GM19372 (cell line): Measurements from ENCODE around the gene UMODL1.
"Not testable (repeated sequence)": the region's sequence is repeated elsewhere in the genome, so short reads cannot be mapped to it uniquely, and the experiment has no call there.

ENCODE experiments used
- ATAC-seq: cut with Tn5 transposase; IDR thresholded peaks from one replicate; pipeline ENCODE4 v1.9.1; 2021; ENCODE audit warnings: mild to moderate bottlenecking, low read depth, moderate library complexity; ENCODE audit not compliant: unreplicated experiment

The UMODL1 gene

DNA sequence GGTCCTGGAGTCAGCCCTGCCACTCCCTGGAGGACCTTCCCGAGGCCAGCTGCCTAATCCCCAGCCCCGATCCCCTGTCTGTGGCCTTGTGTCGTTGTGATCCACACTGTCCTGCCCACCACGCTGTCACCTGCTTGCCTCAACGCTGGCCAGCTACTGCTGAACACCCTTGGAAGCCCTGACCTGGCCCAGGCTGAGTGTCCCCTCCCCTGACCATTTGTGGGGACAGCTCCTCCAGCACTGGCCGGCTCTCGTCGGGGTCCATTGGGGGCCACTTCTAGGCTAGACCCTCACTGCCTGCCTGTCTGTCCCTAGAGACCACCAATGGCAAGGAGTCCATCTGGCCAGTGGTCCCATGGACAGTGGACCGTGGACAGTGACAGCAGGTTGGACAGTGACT, 12.0 kb upstream of the UMODL1 start:
- no peak for ATAC-seq

- ATAC-seq = no peak
Measured at GRCh38 chr21:42059721-42060120, 11.4 kb upstream of the UMODL1 start.

DNA sequence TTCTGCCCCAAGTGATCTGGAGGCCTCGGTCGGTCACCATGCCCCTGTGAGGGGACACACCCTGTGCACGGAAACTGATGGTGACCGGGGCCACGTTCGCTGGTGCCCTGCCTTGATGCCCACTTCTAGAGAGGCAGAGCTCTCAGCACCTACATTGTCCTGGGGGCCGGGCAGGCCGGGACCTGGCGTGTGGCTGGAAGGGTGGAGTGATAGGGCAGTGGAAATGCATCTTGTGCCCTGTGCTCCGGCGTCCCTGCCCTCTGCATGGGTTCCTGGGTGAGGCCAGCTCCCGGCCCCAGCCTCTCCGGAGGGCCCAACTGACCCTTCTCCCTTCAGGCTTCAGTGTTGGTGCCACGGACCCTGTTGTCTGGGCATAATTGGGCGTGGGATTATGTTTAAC, 11.0 kb upstream of the UMODL1 start:
- ATAC-seq = no peak

- peak; percentile 45 for ATAC-seq
Measured at GRCh38 chr21:42061195-42061985, 9.7 kb upstream of the UMODL1 start.

- ATAC-seq = no peak
Measured at GRCh38 chr21:42061986-42062235, 9.2 kb upstream of the UMODL1 start.

DNA sequence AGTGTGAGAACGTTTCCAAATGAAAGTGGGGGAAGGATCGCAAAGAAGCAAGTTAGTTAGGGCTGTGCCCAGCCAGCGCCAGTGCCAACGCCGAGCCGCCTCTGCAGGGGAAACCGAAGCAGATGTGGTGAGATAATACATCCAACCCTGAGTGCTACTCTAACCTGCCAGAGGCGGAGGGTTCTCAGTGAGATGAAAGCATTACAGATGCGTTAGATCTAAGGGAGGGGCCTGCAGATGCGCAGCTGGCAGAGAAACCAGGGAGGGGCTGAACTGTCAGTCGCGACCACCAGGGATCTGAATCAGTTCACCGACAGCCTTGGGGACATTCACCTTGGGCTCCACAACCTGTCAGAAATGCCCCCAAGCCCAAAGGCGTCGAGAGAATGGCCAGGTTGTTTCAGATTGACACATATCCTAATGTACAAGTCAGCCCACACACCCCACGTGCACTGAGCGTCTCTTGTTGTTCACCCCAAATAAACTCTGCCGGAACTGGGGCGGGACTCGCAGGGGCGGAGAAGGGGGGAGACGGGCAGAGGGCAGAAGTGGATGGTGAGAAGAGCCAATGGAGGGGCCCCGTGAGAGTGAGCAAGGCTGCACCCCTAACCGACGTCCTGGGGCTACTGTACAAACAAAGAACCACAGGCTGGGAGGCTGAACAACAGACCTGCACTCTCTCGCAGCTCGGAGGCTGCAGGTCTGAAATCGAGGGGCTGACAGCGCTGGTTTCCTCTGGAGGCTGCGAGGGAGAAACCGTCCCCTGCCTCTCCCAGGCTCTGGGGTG, 8.7 kb upstream of the UMODL1 start:
- peak; percentile 55 for ATAC-seq

- no peak for ATAC-seq
Measured at GRCh38 chr21:42063191-42063570, 7.9 kb upstream of the UMODL1 start.

DNA sequence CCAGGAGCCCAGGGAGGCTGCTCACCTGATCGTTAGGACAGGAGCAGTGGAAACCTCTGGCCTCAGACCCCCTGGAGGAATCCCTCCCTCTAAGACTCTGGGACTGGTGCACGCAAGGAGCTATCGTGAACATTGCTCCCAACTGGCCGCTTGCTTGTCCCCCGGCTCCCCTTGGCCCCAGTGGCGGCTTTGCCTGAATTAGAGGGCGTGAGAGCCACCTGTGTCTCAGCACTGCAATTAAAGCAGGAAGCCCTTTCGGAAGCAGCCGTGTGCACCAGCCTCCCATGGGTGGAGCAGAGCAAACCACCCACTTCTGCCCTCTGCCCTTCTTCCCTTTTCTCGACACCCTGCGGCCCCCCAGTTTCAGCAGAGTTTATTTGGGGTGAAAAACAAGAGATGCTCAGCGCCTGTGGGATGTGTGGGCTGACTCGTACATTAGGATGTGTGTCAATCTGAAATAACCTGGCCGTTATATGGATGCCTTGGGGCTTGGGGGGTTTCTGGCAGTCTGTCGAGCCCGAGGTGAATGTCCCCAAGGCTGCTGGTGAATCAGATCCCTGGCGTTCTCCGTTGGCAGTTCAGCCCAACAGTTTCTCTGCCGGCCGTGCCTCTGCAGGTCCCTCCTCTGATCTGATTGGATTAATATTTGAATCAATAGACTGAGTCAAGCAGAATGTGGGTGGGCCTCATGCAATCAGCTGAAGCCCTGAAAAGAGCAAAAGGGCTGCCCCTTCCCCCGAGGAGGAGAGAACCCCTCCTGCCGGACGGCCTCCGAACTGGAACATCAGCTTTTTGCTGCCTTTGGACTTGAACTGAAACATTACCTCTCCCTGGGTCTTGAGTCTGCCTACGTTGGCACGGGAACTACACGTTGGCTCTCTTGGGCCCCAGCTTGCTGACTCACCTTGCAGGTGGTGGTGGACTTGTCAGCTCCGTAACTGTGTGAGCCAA, 7.3 kb upstream of the UMODL1 start:
- ATAC-seq = no peak

DNA sequence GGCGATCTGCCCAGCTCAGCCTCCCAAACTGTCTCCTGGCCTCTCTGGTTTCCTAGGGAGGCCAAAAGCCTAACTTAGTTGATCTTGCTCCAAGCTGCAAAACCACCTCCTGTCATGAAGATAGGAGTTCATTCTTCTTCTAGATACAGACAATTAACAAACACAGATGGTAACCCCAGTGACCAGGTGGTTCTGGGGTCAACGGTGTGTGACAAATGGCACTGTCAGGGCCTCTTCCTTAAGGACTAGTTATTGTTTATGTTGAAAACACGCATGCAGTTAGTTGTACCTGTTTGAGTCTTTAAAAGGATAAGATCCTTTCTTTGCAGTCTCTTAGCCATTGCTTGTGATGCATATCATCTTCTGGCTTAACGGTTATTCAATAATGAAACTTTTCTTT, 4.6 kb upstream of the UMODL1 start:
- no peak for ATAC-seq

DNA sequence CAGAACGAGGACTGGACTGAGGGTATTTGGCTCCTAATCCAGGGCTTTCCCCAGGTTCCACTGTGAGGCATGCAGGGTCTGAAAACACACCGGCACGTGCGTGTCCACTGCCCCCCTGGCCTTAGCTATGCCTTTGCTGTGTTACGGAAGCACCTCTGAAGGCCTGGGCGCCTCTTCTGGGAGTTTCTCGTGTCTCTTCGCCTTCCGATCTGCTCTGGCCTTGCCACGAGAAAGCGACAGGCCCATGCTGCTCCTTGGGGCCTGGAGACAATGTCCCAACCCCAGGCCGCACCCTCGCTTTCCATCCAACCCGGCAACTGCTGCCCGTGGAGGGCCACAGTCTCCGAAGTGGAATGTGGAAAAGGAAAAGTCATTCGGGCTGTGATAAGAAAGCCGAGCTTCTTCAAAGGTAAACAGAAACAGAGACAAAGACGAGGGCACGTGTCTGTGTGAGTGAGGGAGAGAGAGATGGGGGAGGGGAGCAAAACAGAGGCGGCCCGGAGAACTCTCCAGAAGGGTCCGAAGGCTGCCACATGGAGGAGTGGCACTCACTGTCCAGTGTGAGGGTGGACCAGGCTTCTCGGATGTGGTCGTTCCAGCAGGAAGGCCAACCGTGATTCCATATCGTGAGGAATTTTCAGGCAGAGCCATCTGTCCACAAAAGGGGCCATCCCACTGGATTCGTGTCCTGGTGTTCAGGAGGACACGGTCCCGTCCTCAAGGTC, 3.4 kb upstream of the UMODL1 start:
- ATAC-seq = no peak

DNA sequence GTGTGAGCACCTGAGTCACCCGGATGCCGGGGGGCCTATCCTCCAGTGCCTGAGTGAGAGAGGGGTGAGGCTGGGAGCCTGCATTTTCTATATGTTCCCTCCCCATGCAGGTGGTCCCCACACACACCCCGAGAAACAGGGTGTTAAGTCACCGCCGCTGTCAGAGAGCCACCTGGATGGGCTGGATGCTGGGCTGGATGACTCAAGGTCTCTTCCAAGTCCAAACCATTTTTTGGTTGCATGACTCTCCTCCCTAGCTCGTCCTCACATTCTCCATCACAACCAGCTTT, 2.9 kb upstream of the UMODL1 start:
- no peak for ATAC-seq

- no peak for ATAC-seq
Measured at GRCh38 chr21:42068592-42068991, 2.5 kb upstream of the UMODL1 start.

GRCh38 chr21:42069327-42069726, 1.8 kb upstream of the UMODL1 start:
- ATAC-seq = no peak

GRCh38 chr21:42069843-42070242, 1.3 kb upstream of the UMODL1 start:
- no peak for ATAC-seq

DNA sequence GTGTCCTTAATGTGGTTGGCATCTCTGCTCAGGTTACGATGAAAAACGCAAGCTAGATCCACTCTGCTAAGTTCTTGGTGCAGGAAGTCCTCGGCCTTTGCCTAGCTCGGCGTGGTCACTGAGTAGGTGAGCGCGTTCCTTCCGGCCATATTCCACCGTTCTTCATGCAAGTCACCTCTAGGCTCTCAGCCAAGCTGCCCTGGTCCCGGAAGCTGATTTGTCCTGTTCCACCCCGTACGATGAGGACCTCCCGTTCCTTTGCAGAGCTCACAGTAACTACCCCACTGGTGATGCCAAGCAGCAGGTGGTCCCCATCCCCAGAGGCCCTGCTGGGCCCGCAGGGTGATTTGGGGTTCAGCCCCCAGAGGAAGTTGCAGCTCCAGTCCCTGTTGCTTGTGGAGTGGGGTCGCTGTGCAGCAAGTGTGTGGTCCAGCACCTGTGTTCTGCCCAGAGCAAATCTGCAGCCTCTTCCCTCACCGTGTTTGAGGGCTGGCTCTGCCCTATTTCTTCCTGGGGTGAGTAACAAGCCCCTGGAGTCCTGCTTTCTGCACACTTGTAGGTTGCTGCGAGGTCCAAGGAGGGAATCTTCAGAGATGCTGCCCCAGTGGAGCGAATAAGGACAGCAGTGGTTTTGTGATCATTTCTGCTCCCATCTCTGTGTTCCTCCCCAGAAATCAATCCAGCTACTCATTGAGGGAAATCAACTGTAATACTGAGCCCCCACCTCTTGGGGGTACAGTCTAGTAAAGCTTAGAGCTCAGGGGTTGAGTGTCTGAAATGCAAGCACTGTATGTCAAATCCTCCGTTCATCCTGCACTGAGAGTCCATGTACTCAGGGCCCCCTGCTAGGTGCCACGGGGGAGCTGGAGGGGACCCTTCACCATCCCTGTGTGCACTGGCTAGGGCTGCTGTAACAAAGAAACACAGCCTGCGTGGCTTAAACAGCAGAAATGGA, 2.3 kb downstream of the UMODL1 start:
- no peak for ATAC-seq

DNA sequence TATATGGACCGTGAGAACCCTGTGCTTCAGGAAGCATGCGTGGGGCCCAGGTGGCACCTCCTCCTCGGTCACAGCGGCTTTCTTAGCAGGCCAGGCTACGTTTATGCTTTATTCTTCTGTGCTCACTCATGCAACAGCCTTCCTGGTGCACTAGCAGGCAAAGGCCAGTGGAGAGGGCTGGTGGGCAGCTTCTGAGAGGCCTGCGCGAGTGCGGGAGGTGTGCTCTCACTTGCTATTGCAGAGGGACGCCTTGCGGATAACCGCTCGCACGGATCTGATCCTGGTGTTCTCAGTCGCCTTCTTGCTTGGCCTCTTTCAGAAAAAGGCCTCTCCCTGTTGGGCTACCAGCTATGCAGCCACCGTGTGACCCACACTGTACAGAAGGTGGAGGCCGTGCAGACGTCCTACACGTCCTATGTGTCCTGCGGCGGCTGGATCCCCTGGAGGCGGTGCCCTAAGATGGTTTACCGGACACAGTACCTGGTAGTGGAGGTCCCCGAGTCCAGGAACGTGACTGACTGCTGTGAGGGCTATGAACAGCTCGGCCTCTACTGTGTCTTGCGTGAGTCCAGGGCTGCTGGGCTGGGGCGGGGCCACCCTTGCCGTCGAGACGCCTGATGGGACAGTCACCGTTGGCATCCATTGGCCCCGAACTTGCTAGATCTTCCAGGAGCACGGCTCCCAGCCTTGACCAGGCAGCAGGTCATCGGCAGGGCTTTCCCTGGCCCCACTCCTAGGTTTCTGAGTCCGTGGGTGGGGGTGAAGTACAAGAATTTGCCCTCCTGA, 4.8 kb downstream of the UMODL1 start:
- ATAC-seq = no peak

DNA sequence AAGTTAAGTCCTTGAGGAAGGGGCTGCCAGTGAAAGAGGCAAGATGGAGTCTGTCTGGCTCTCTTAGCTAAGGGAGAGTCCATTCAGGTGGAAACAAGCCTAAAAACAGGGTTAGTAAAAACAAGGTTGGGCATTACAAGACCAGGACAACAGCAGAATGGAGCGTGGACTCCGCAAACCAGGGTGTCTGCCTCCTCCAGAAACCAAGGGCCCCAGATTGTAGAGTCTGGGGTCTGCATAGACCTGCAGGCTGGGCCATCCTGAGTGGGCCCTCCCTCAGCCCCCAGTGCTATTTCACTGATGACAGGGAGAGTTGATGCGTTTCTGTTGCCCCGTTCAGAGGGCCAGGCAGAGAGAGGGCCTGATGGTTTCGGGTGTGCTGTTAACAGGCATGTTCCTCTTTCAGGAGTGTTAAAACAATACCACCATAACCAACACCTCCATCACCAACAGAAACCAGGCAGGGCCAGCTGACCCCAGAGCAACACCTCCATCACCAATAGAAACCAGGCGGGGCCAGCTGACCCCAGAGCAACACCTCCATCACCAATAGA, 6.6 kb downstream of the UMODL1 start:
- ATAC-seq = peak; percentile 82

DNA sequence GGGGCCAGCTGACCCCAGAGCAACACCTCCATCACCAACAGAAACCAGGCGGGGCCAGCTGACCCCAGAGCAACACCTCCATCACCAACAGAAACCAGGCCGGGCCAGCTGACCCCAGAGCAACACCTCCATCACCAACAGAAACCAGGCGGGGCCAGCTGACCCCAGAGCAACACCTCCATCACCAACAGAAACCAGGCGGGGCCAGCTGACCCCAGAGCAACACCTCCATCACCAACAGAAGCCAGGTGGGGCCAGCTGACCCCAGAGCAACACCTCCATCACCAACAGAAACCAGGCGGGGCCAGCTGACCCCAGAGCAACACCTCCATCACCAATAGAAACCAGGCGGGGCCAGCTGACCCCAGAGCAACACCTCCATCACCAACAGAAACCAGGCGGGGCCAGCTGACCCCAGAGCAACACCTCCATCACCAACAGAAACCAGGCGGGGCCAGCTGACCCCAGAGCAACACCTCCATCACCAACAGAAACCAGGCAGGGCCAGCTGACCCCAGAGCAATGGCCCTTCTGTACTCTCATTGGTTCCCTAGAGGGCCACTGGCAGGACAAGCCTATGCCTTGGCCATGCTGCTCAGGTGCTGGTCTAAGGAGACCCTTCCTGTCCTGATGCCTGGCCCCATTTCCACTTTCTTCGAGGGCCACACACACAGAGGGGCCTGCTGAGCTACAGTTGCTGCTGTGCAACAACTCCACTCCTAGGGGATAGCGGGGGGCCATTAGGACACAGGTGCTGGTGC, 7.3 kb downstream of the UMODL1 start:
- ATAC-seq = not testable (repeated sequence)
